AG04450 (cell line): ENCODE data around the gene NOP56. TPM values are rescaled to one million over a fixed set of nuclear protein-coding genes. Genes with fewer than 3 reads are reported as not detected.

Experiments
- CTCF ChIA-PET: fragments of 300-600, 350-600 bp; formaldehyde crosslinking; extraction: SDS; loops from one replicate; lab custom pipeline; 2022; ENCODE audit warnings: antibody characterized with exemption, inconsistent platforms; lab: Charles Lee
- POLR2A ChIA-PET: fragments of 350-600 bp; formaldehyde crosslinking; extraction: SDS; loops from one replicate; lab custom pipeline; 2021; ENCODE audit warnings: antibody characterized with exemption, inconsistent platforms; lab: Yijun Ruan, JAX
- DNase-seq: peaks from one replicate; pipeline ENCODE4 v3.0.0-alpha.2; 2011; ENCODE audit warnings: low read depth, low spot score
- H3K27ac ChIP-seq: one replicate; pipeline ENCODE4 v1.5.1; 2012; ENCODE audit warnings: low read depth, low read length, control low read depth
- H3K27me3 ChIP-seq: one replicate; pipeline ENCODE4 v1.6.0; 2012; ENCODE audit warnings: low read length; ENCODE audit not compliant: control insufficient read depth, insufficient read depth
- H3K4me3 ChIP-seq: 2 replicates; pipeline ENCODE4 v1.5.1; 2011; ENCODE audit warnings: mild to moderate bottlenecking, low read depth, low read length, control low read depth
- H3K9me3 ChIP-seq: 2 replicates; pipeline ENCODE4 v1.5.1; 2012; ENCODE audit warnings: low read length; ENCODE audit not compliant: control insufficient read depth, insufficient read depth
- polyA plus RNA-seq: library from polyadenylated mRNA; depleted of rRNA; stranded (reverse); fragments of >200 nt; gene quantifications from 2 replicates; pipeline ENCODE4 v1.2.3, GENCODE V29; 2011
- TF ChIP-seq, protein P1 (sequence below): IDR thresholded peaks from 2 replicates; pipeline ENCODE4 v1.5.1; 2011; ENCODE audit warnings: low read depth, low read length, control low read depth, inconsistent platforms

The NOP56 gene
- polyA plus RNA-seq, 1 experiment = 142 TPM

DNA sequence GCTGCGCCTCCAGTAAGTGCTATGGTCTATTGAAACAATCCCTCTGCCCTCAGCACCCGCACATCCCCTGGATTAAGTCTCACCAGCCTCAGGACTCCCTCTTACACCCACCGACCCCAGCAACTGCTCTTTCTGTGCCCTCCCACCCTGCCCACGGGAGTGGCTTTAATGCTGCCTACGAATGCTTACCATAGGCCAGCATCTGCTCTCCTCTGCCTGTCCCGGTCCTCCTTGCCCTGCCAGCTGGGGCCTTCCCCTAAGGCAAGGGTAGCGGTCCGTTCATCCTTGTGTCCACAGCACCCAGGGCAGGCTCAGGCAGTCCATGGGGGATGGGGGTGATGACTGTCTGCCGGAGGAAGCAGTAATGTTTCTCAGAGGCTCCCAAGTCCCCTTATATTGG lies 44.2 kb downstream of the NOP56 start:
- no peak overlapping the region for H3K4me3 ChIP-seq
- ChIA-PET POLR2A (no interaction called here), CTCF (no interaction called here)
- no peak for DNase-seq
- H3K27me3 ChIP-seq = peaks cover 64% of the 10 kb centered on the region
- H3K9me3 ChIP-seq = peaks cover 5% of the 10 kb centered on the region; the same call in 1 of the 2 replicates
- TF ChIP-seq, protein P1, sequence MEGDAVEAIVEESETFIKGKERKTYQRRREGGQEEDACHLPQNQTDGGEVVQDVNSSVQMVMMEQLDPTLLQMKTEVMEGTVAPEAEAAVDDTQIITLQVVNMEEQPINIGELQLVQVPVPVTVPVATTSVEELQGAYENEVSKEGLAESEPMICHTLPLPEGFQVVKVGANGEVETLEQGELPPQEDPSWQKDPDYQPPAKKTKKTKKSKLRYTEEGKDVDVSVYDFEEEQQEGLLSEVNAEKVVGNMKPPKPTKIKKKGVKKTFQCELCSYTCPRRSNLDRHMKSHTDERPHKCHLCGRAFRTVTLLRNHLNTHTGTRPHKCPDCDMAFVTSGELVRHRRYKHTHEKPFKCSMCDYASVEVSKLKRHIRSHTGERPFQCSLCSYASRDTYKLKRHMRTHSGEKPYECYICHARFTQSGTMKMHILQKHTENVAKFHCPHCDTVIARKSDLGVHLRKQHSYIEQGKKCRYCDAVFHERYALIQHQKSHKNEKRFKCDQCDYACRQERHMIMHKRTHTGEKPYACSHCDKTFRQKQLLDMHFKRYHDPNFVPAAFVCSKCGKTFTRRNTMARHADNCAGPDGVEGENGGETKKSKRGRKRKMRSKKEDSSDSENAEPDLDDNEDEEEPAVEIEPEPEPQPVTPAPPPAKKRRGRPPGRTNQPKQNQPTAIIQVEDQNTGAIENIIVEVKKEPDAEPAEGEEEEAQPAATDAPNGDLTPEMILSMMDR = no peak
- no peak overlapping the region for H3K27ac ChIP-seq

DNA sequence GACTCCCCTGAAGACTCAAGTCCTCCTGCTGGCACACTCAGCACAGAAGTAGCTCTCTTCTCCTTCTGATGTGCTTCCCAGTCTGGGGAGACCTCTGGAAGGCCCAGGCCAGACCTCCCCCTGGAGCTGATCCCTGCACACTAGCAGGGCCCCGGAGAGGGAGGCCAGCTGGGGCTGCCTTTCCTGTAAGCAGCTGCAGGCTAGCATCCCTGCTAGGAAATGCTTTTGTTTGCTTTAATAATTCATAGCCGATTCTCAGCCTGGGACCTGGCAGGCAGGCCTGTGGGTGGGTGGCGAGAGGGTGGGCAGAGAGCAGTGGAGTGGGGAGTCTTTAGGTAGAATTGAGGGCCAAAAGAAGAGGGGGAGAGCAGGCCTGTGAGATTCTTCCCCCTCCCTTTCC lies 45.3 kb downstream of the NOP56 start:
- H3K9me3 ChIP-seq = peaks cover 5% of the 10 kb centered on the region; the same call in 1 of the 2 replicates
- no peak overlapping the region for H3K27ac ChIP-seq
- TF ChIP-seq, protein P1 = no peak
- CTCF ChIA-PET = interaction anchor here (0.6 kb wide), 1 partner anchor 303 kb away, joined by 5 read pairs; no protein-coding TSS in a partner anchor
- no peak for DNase-seq
- peaks cover 66% of the 10 kb centered on the region for H3K27me3 ChIP-seq
- no peak overlapping the region for H3K4me3 ChIP-seq
- POLR2A ChIA-PET = no interaction called here

DNA sequence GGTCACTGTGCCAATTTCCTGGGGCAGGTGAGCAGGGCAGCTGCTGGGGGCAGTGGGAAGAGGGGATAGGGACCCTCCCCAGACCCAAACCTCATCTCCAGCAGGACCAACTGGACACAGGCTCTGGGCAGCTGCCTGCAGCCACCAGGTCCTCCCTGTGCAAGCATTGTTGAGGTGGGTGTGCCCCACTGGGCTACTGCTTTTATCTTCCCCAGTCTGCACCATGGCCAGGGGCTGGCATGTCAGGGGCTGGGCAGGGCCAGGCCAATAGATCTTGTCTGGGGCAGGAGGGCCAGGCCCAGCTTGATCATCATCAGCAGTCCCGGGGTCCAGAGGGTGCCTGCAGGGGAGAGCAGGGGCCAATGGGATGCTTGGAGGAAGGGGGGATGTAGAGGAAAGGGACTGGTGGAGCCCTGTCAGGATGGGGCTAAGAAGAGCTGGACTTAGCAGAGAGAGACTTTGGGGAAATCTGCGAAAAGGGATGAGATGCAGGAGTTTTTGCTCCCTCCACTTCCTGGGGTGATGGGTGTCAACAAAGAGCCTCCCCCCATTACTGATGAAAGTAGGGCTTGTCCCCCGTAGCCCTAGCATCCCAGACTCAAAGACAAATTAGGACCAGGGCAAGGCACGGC lies 45.9 kb downstream of the NOP56 start:
- POLR2A ChIA-PET = no interaction called here
- no peak for DNase-seq
- peaks cover 66% of the 10 kb centered on the region for H3K27me3 ChIP-seq
- CTCF ChIA-PET = no interaction called here
- TF ChIP-seq, protein P1 = no peak
- H3K27ac ChIP-seq = no peak overlapping the region
- peaks cover 5% of the 10 kb centered on the region; the same call in 1 of the 2 replicates for H3K9me3 ChIP-seq
- H3K4me3 ChIP-seq = no peak overlapping the region

DNA sequence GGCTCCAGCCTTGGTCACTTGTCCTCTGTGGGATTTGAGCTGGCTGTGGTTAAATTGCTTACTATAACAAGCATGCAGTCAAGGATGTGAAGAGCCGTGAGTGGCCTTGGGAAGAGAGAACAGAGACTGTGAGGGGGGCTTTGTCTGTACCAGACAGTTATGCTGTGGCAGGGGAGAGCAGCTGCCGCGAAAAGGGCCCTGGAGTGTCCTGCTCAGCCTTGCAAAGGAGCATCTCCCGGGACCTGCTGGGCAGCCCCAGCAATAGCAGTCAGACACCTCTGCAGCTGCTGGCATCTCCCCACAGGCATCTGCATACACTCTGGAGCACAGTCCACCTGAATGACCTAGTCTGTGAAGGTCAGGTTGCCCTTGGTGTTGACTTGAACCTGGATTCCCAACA lies 46.5 kb downstream of the NOP56 start:
- POLR2A ChIA-PET = no interaction called here
- H3K27me3 ChIP-seq = peaks cover 68% of the 10 kb centered on the region
- DNase-seq = no peak

More for the DNA sequence above, 46.5 kb downstream of the NOP56 start:
- no peak overlapping the region for H3K27ac ChIP-seq
- CTCF ChIA-PET = interaction anchor here (1.1 kb wide), 1 partner anchor 123 kb away, joined by 3 read pairs; no protein-coding TSS in a partner anchor
- H3K4me3 ChIP-seq = no peak overlapping the region
- peaks cover 2% of the 10 kb centered on the region; the same call in 1 of the 2 replicates for H3K9me3 ChIP-seq
- TF ChIP-seq, protein P1 = no peak
